Stimulated activated CD8-positive, alpha-beta memory T cell treated with anti-CD3 and anti-CD28 coated beads, Interleukin-4, amount 100 ng/mL, for 4 hours (primary cell): Measurements from ENCODE around the gene UQCRH.
"Not testable (repeated sequence)": the region's sequence is repeated elsewhere in the genome, so short reads cannot be mapped to it uniquely, and the experiment has no call there.

Source experiments
- DNase-seq, 2 donors: peaks; one replicate each; pipeline ENCODE4 v3.0.0-alpha.2; 2020; ENCODE audit warnings: low read depth in 2 of 2, low spot score in 1 of 2

UQCRH gene

GRCh38 chr1:46300673-46301405, 2.7 kb upstream of the UQCRH start:
- no peak for DNase-seq

GRCh38 chr1:46301406-46301807, 2.1 kb upstream of the UQCRH start:
- DNase-seq = no peak

- DNase-seq = peak; percentile 11 to 13
These were observed 1.5 kb upstream of the UQCRH start for GRCh38 chr1:46301808-46302640.

- no peak for DNase-seq
These were observed 859 bp upstream of the UQCRH start for GRCh38 chr1:46302641-46303037.

GRCh38 chr1:46303872-46304326, 401 bp downstream of the UQCRH start:
- no peak for DNase-seq

GRCh38 chr1:46306159-46306530, 2.6 kb downstream of the UQCRH start:
- no peak for DNase-seq

GRCh38 chr1:46309401-46310159, 6.1 kb downstream of the UQCRH start:
- DNase-seq = no peak

- DNase-seq = no peak
These were observed 6.8 kb downstream of the UQCRH start for GRCh38 chr1:46310321-46310720.

GRCh38 chr1:46315669-46316403, 12.3 kb downstream of the UQCRH start:
- DNase-seq = no peak

- no peak for DNase-seq
These were observed 13.8 kb downstream of the UQCRH start for GRCh38 chr1:46317323-46317722.

- DNase-seq = not testable (repeated sequence)
These were observed 15.8 kb downstream of the UQCRH start for GRCh38 chr1:46319301-46319700.

GRCh38 chr1:46319960-46320914, 16.7 kb downstream of the UQCRH start:
- DNase-seq = not testable (repeated sequence)

- not testable (repeated sequence) for DNase-seq
These were observed 18.7 kb downstream of the UQCRH start for GRCh38 chr1:46322191-46322590.

GRCh38 chr1:46325285-46326076, 22.0 kb downstream of the UQCRH start:
- DNase-seq = not testable (repeated sequence)

- DNase-seq = not testable (repeated sequence)
These were observed 24.7 kb downstream of the UQCRH start for GRCh38 chr1:46328182-46328581.

GRCh38 chr1:46329807-46330206, 26.3 kb downstream of the UQCRH start:
- DNase-seq = not testable (repeated sequence)

GRCh38 chr1:46330381-46330780, 26.9 kb downstream of the UQCRH start:
- DNase-seq = not testable (repeated sequence)

GRCh38 chr1:46331786-46332540, 28.5 kb downstream of the UQCRH start:
- DNase-seq = not testable (repeated sequence)
